Psoas muscle (tissue), 8 donors: Measurements from ENCODE around the gene GRK3. TPM values are rescaled to one million over a fixed set of nuclear protein-coding genes. Genes with fewer than 3 reads are reported as not detected.

Source experiments
- ATAC-seq, 4 donors: fragments of 200-7000 bp; cut with Tn5 transposase; one replicate each; pipeline ENCODE4 v1.9.1; 2020; ENCODE audit warnings: moderate library complexity in 3 of 4, mild to moderate bottlenecking in 2 of 4
- DNase-seq, 2 donors: peaks; one replicate each; pipeline ENCODE4 v3.0.0-alpha.2; 2020
- H3K27ac ChIP-seq: fragments of 200-600 bp; one replicate; pipeline ENCODE4 v1.8.0; 2022
- H3K27me3 ChIP-seq, 3 donors: fragments of 200-600 bp in 1 of 3; one replicate each; pipeline versions ENCODE4 v1.6.1 to v1.8.0; 2013 to 2022; ENCODE audit warnings: low read length in 2 of 3, mild to moderate bottlenecking in 2 of 3, moderate library complexity in 1 of 3; ENCODE audit not compliant: insufficient read depth in 3 of 3
- H3K36me3 ChIP-seq, 2 donors: fragments of 200-600 bp in 1 of 2; one replicate each; pipeline versions ENCODE4 v1.6.1 to v1.8.0; 2013 to 2022; ENCODE audit warnings: low read depth in 1 of 2, mild to moderate bottlenecking in 1 of 2, moderate library complexity in 1 of 2; ENCODE audit not compliant: insufficient read depth in 1 of 2
- H3K4me1 ChIP-seq: fragments of 200-600 bp; one replicate; pipeline ENCODE4 v1.8.0; 2022
- H3K4me3 ChIP-seq: fragments of 200-600 bp; one replicate; pipeline ENCODE4 v1.8.0; 2022; ENCODE audit warnings: mild to moderate bottlenecking
- H3K9me3 ChIP-seq: fragments of 200-600 bp; one replicate; pipeline ENCODE4 v1.8.0; 2022
- WGBS, 3 donors: extraction: QIAGEN DNeasy Blood & Tissue Kit; methylation state at CpG; one replicate each; pipeline versions ENCODE4 v1.1.6 to v1.1.7; 2013; 5-methylcytosine and 5-hydroxymethylcytosine counted together
- intact Hi-C, 2 donors: fragments of 100-400 bp; cut with DNase I; formaldehyde crosslinking; loops; one replicate each; pipeline versions ENCODE4 v1.11.0 to v1.14.2; 2022
- polyA plus RNA-seq, 3 donors: library from polyadenylated mRNA; stranded (reverse); fragments of 200-250 nt; gene quantifications; one replicate each; pipeline ENCODE4 v1.2.3, GENCODE V29; 2013
- total RNA-seq, 4 donors: library from RNA; stranded (reverse); fragmentation: NEBNext Ultra II Directional in 2 of 4; extraction: Animal tissue kit (Norgen Biotek cat#: 25700) in 2 of 4; gene quantifications; one replicate each; pipeline versions ENCODE4 v1.2.1 to v1.2.4, GENCODE V29; 2021 to 2023
- TF ChIP-seq, protein P1 (sequence below): fragments of 200-600 bp; IDR thresholded peaks from one replicate; pipeline ENCODE4 v1.8.0; 2022; ENCODE audit warnings: antibody characterized with exemption
- donor health status: healthy with polysubstance abuse.
- donor health status: DM: no; HTN: no; CAD: no; lungs with moderate emphysema.
- donor health status: Bipolar disorder and iron deficiency.
- donor health status: healthy.
- donor health status: DM: yes; HTN: yes; CAD: no.
- donor health status: DM: no; HTN: no; CAD: no.
- donor health status: DM: no; HTN: no; CAD: no.
- donor health status: DM: yes; HTN: yes; CAD: no.

GRK3 gene
- total and polyA plus RNA-seq, 7 donors, result 0.17 to 2.0 (median 1.3) TPM

DNA sequence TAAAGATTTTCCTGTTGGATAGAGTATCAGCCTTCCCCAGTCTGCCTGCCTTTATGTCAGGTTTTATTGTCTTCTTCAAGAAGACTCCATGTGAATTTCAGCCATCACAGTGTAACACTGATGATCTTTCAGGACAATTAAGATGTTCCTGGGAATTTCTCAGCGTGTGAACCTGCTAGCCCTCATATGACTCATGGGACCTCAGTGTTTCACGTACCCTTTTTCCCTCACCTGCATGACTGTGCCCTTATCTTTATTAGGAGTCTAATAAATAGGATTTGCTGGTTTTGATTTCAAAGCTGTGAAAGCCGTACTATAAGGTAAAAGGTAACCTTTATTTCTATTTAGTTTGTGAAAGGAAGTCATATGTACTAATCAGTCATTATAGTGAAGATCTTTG, 95.9 kb downstream of the GRK3 start:
- intact Hi-C loops, result no loop called here

DNA sequence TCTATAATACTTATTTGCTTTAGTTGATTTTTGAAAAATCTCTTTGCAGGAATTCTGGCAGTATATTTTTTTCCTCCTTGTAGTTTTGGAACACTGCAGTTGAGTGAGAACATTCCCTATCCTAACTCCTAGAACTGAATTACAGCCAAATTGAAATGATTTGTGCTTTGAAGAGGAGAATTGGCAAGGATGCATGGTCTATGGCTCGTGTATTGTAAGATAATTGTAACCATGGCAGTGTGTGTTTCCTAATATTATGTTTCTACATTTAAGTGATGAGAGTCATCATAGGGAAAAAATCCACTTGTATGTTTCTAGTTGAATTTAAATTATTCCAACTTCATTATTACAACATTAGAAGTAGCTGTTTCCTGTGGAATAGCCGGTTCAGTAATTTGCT, 96.6 kb downstream of the GRK3 start:
- no peaks in the 10 kb centered on the region for H3K4me1 ChIP-seq
- WGBS, 3 donors, result 24 to 45% (median 40%) methylated on average over 2 of the region's 2 CpGs
- intact Hi-C loops, result no loop called here
- TF ChIP-seq, protein P1, sequence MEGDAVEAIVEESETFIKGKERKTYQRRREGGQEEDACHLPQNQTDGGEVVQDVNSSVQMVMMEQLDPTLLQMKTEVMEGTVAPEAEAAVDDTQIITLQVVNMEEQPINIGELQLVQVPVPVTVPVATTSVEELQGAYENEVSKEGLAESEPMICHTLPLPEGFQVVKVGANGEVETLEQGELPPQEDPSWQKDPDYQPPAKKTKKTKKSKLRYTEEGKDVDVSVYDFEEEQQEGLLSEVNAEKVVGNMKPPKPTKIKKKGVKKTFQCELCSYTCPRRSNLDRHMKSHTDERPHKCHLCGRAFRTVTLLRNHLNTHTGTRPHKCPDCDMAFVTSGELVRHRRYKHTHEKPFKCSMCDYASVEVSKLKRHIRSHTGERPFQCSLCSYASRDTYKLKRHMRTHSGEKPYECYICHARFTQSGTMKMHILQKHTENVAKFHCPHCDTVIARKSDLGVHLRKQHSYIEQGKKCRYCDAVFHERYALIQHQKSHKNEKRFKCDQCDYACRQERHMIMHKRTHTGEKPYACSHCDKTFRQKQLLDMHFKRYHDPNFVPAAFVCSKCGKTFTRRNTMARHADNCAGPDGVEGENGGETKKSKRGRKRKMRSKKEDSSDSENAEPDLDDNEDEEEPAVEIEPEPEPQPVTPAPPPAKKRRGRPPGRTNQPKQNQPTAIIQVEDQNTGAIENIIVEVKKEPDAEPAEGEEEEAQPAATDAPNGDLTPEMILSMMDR, result no peak
- H3K9me3 ChIP-seq, result no peaks in the 10 kb centered on the region
- H3K36me3 ChIP-seq, result no peaks in the 10 kb centered on the region
- ATAC-seq (no peak), DNase-seq (no peak)
- no peak overlapping the region for H3K27ac ChIP-seq
- no peaks in the 10 kb centered on the region for H3K27me3 ChIP-seq
- no peak overlapping the region for H3K4me3 ChIP-seq

More for the DNA sequence above, 95.9 kb downstream of the GRK3 start:
- 91 to 98% (median 92%) methylated on average over 3 of the region's 3 CpGs for WGBS, 3 donors
- Histone ChIP-seq H3K36me3 (no peaks in the 10 kb centered on the region), H3K4me3 (no peak overlapping the region), H3K27me3 (no peaks in the 10 kb centered on the region), H3K4me1 (no peaks in the 10 kb centered on the region), H3K9me3 (no peaks in the 10 kb centered on the region), H3K27ac (no peak overlapping the region)
- TF ChIP-seq, protein P1, result no peak
- DNase-seq (no peak), ATAC-seq (no peak)

DNA sequence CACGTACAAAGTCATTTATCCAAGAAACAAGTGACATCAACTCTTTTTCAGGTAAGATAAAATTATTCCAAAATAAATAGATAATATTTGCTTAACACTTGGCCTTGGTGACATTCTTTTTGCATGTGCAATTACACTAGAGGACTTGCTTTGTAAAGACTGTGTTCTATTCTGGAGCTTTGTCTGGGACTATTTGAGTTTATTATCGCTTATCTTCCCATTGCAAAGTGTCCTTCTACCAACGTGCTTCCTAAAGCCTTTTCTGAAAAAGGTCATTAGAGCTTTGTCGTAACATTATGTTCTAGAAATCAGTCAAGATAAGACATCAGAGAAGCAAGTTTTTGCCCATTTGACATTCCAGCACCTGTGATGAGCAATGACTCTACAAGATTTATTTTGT, 99.2 kb downstream of the GRK3 start:
- H3K9me3 ChIP-seq, result no peaks in the 10 kb centered on the region
- no peaks in the 10 kb centered on the region for H3K4me1 ChIP-seq
- intact Hi-C loops, result no loop called here
- no peaks in the 10 kb centered on the region for H3K27me3 ChIP-seq
- no peak overlapping the region for H3K27ac ChIP-seq
- WGBS, 3 donors, result 83 to 90% (median 87%) methylated on average over 4 of the region's 4 CpGs
- ATAC-seq (no peak), DNase-seq (no peak)
- H3K4me3 ChIP-seq, result no peak overlapping the region
- H3K36me3 ChIP-seq, result no peaks in the 10 kb centered on the region
- TF ChIP-seq, protein P1, result no peak

DNA sequence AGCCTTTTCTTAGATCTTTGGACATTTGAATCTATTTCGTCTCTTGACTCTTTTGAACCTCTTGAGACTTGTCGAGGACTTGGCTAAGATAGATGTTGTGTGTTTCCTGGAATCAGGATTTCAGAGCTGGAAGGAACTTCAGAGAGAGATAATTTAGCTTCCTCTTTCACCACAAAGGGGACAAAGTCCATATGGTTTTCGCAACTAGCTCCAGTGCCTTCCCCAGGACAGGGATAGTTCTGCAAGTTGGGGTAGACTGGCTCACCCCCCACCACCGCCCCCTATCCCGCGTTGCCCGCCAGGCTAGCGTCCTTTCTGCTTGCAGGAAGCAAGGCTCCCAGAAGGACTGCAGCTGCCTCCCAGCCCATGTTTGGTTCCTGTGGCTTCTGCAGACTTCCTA, 101.8 kb downstream of the GRK3 start:
- H3K9me3 ChIP-seq, result no peaks in the 10 kb centered on the region
- peak; percentile 75 for DNase-seq
- no peaks in the 10 kb centered on the region for H3K36me3 ChIP-seq
- H3K4me3 ChIP-seq, result no peak overlapping the region
- ATAC-seq, result peak in 3 of 4 donors; percentile 30 to 67 (median 39)
- no peak overlapping the region for H3K27ac ChIP-seq
- H3K27me3 ChIP-seq, result no peaks in the 10 kb centered on the region
- H3K4me1 ChIP-seq, result no peaks in the 10 kb centered on the region
- TF ChIP-seq, protein P1, result no peak
- intact Hi-C loops, result no loop called here
- 28 to 53% (median 38%) methylated on average over 8 of the region's 8 CpGs for WGBS, 3 donors

DNA sequence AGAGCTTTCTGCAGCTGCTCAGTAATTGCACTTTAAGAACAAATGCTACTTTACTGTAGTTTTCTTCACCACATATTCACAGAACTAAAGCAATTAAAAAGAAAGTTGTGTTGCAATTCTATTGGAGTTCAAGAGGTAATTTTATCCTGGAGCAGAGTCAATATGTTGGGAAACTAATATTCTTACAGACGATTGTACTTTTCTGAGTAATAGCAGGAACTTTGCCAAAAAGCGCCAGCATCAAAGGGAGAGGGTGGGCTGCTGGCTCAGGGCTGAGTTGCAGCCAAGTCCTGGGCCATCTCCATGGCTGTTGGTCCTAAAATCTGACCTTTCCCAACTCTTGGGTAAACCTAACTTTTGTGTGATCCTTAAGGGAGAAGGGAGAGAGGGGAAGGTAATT, 104.0 kb downstream of the GRK3 start:
- Histone ChIP-seq H3K36me3 (no peaks in the 10 kb centered on the region), H3K27ac (no peak overlapping the region), H3K9me3 (no peaks in the 10 kb centered on the region), H3K4me3 (no peak overlapping the region), H3K4me1 (no peaks in the 10 kb centered on the region), H3K27me3 (no peaks in the 10 kb centered on the region)
- TF ChIP-seq, protein P1, result no peak
- ATAC-seq (no peak), DNase-seq (peak in 1 of 2 donors; percentile 33)
- WGBS, 3 donors, result 16 to 37% (median 23%) methylated on average over 2 of the region's 2 CpGs
- intact Hi-C loops, result no loop called here
